Activated CD4-positive, alpha-beta T cell treated with anti-CD3 and anti-CD28 coated beads, Interleukin-2, amount 10 ng/mL, durations not matched to agents 7 days and 5 days (primary cell): ENCODE data around the gene PRRC2C. TPM values are rescaled to one million over a fixed set of nuclear protein-coding genes. Genes with fewer than 3 reads are reported as not detected.
A peak's percentile ranks its signal among the peaks of the same experiment; 100 is the strongest.
"Not testable (repeated sequence)": the region's sequence is repeated elsewhere in the genome, so short reads cannot be mapped to it uniquely, and the experiment has no call there.

ENCODE experiments used
- CTCF ChIA-PET: fragments of 350-600 bp; sonication (Branson Sonifier 250); formaldehyde crosslinking; loops from one replicate; lab custom pipeline; 2021; ENCODE audit warnings: antibody characterized with exemption; lab: Charles Lee
- POLR2A ChIA-PET: fragments of 350-600 bp; sonication (Branson Sonifier 250); formaldehyde crosslinking; loops from one replicate; lab custom pipeline; 2021; ENCODE audit warnings: antibody characterized with exemption; lab: Charles Lee
- DNase-seq: peaks from one replicate; pipeline ENCODE4 v3.0.0-alpha.2; 2020
- H3K27ac Mint-ChIP-seq: one replicate; pipeline ENCODE4 v1.8.0; 2021; ENCODE audit warnings: mild to moderate bottlenecking, moderate library complexity, mixed read lengths
- H3K27me3 Mint-ChIP-seq: one replicate; pipeline ENCODE4 v1.8.0; 2021; ENCODE audit warnings: mixed read lengths
- H3K36me3 Mint-ChIP-seq: one replicate; pipeline ENCODE4 v1.8.0; 2021; ENCODE audit warnings: low read depth, mixed read lengths
- H3K4me1 Mint-ChIP-seq: one replicate; pipeline ENCODE4 v1.8.0; 2021; ENCODE audit warnings: mixed read lengths
- H3K4me3 Mint-ChIP-seq: one replicate; pipeline ENCODE4 v1.8.0; 2021; ENCODE audit warnings: mild to moderate bottlenecking, moderate library complexity, mixed read lengths
- H3K9me3 Mint-ChIP-seq: one replicate; pipeline ENCODE4 v1.8.0; 2021; ENCODE audit warnings: mixed read lengths
- total RNA-seq, 2 experiments: library from RNA; stranded (reverse); gene quantifications; one replicate each; pipeline ENCODE4 v1.2.3, GENCODE V29; 2021

PRRC2C gene
- total RNA-seq, 2 experiments from 2014 or later, result 208 to 259 TPM

DNA sequence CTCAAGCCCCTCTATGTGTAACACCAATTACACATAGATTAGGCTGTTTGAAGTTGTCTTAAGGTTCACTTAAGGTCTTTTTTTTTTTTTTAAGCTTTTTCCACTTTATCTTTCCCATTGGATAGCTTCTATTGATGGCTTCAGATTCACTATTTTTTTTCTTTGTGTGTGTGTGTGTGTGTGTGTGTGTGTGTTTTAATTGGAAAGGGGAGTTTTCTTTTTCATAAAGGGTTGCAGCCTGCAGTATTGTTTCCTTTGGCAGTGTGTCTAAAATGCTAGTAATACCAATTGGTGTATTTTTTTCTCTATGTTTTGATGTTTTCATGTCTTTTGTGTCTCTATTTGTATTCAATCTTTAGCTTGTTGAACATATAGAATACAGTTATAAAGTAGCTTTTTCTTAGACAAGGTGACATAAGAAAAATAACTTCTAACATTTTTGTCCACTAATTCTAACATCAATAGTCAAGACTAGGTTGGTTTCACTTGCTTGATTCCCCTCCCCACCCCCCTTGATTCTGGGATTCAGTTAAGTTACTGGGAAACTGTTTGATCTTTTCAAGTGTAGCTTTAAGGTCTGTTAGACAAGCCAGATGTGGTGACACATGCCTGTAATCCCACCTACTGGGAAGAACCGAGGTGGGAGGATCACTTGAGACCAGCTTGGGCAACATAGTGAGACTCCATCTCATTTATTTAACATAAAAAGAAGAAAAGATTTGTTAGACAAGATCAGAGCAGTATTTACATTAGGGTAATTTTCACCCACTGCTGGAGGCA lies 21.4 kb downstream of the PRRC2C start:
- H3K36me3 Mint-ChIP-seq, result peaks cover 34% of the 10 kb centered on the region
- no peak overlapping the region for H3K4me3 Mint-ChIP-seq
- H3K9me3 Mint-ChIP-seq, result no peaks in the 10 kb centered on the region
- CTCF ChIA-PET, result interaction anchor here (0.7 to 0.9 kb wide), 2 partner anchors 22 to 30 kb away, joined by 3 to 4 read pairs; partner anchors contain the start of gene PRRC2C
- peaks cover 75% of the 10 kb centered on the region for H3K4me1 Mint-ChIP-seq
- no peaks in the 10 kb centered on the region for H3K27me3 Mint-ChIP-seq
- H3K27ac Mint-ChIP-seq, result no peak overlapping the region
- no peak for DNase-seq
- POLR2A ChIA-PET, result no interaction called here

- no peak for DNase-seq
- H3K27ac Mint-ChIP-seq, result no peak overlapping the region
- CTCF ChIA-PET, result no interaction called here
- H3K4me3 Mint-ChIP-seq, result no peak overlapping the region
- H3K27me3 Mint-ChIP-seq, result no peaks in the 10 kb centered on the region
- H3K36me3 Mint-ChIP-seq, result peaks cover 33% of the 10 kb centered on the region
- H3K4me1 Mint-ChIP-seq, result peaks cover 74% of the 10 kb centered on the region
- H3K9me3 Mint-ChIP-seq, result no peaks in the 10 kb centered on the region
- POLR2A ChIA-PET, result no interaction called here
Measured at GRCh38 chr1:171507435-171507834, 22.1 kb downstream of the PRRC2C start.

GRCh38 chr1:171509191-171509590 lies 23.9 kb downstream of the PRRC2C start:
- Mint-ChIP-seq H3K27ac (peak overlapping the region; percentile 62), H3K9me3 (no peaks in the 10 kb centered on the region), H3K4me3 (no peak overlapping the region), H3K27me3 (no peaks in the 10 kb centered on the region), H3K36me3 (peaks cover 34% of the 10 kb centered on the region), H3K4me1 (peaks cover 72% of the 10 kb centered on the region)
- DNase-seq, result no peak
- POLR2A ChIA-PET, result no interaction called here
- CTCF ChIA-PET, result interaction anchor here (0.7 to 0.9 kb wide), 3 partner anchors 21 to 203 kb away, joined by 3 read pairs; no protein-coding TSS in a partner anchor

GRCh38 chr1:171513743-171514142 lies 28.4 kb downstream of the PRRC2C start:
- Mint-ChIP-seq H3K9me3 (no peaks in the 10 kb centered on the region), H3K36me3 (peaks cover 55% of the 10 kb centered on the region), H3K4me3 (no peak overlapping the region), H3K27me3 (no peaks in the 10 kb centered on the region), H3K4me1 (peaks cover 61% of the 10 kb centered on the region), H3K27ac (no peak overlapping the region)
- no peak for DNase-seq
- POLR2A ChIA-PET, result no interaction called here
- CTCF ChIA-PET, result interaction anchor here (0.7 kb wide), 1 partner anchor 990 kb away, joined by 3 read pairs; no protein-coding TSS in a partner anchor

DNA sequence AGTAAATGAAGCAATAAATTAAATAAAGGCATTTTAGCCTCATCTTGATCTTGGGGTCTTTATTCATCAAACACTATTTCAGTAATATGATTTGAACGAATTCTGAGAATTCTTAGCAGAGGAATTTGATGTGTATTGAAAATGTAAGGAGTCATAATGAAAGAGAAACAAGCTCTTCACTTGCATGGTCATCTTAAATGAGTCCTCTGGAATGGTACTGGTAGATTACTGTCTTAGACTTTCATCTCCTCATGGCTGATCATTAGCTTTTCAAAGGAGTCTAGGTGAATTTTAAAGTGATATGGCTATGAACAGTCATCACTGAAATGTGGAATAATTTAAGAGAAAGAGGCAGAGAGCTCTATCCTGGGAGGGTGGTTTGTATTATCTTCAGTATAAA lies 30.0 kb downstream of the PRRC2C start:
- Mint-ChIP-seq H3K4me1 (peaks cover 49% of the 10 kb centered on the region), H3K27me3 (no peaks in the 10 kb centered on the region), H3K4me3 (no peak overlapping the region), H3K9me3 (no peaks in the 10 kb centered on the region), H3K27ac (no peak overlapping the region), H3K36me3 (peaks cover 58% of the 10 kb centered on the region)
- DNase-seq, result no peak
- POLR2A ChIA-PET, result interaction anchor here (0.7 kb wide), 1 partner anchor 66 kb away, joined by 3 read pairs; no protein-coding TSS in a partner anchor
- CTCF ChIA-PET, result interaction anchor here (0.7 to 1.5 kb wide), 8 partner anchors 8 to 77 kb away, joined by 3 to 5 read pairs (median 3); no protein-coding TSS in a partner anchor

- CTCF ChIA-PET, result interaction anchor here (0.9 to 1.5 kb wide), 6 partner anchors 10 to 70 kb away, joined by 3 to 5 read pairs (median 3); no protein-coding TSS in a partner anchor
- Mint-ChIP-seq H3K27ac (peak overlapping the region; percentile 27), H3K9me3 (no peaks in the 10 kb centered on the region), H3K4me1 (peaks cover 45% of the 10 kb centered on the region), H3K36me3 (peaks cover 55% of the 10 kb centered on the region), H3K27me3 (no peaks in the 10 kb centered on the region), H3K4me3 (no peak overlapping the region)
- no peak for DNase-seq
- POLR2A ChIA-PET, result no interaction called here
Measured at GRCh38 chr1:171515741-171516140, 30.4 kb downstream of the PRRC2C start.

- no peak for DNase-seq
- H3K4me3 Mint-ChIP-seq, result no peak overlapping the region
- peaks cover 54% of the 10 kb centered on the region for H3K36me3 Mint-ChIP-seq
- H3K4me1 Mint-ChIP-seq, result peaks cover 12% of the 10 kb centered on the region
- H3K27ac Mint-ChIP-seq, result no peak overlapping the region
- POLR2A ChIA-PET, result interaction anchor here (0.5 kb wide), 1 partner anchor 62 kb away, joined by 4 read pairs; no protein-coding TSS in a partner anchor
- CTCF ChIA-PET, result no interaction called here
- no peaks in the 10 kb centered on the region for H3K9me3 Mint-ChIP-seq
- H3K27me3 Mint-ChIP-seq, result no peaks in the 10 kb centered on the region
Measured at GRCh38 chr1:171521567-171521966, 36.2 kb downstream of the PRRC2C start.

- no peak overlapping the region for H3K4me3 Mint-ChIP-seq
- no peak overlapping the region for H3K27ac Mint-ChIP-seq
- H3K36me3 Mint-ChIP-seq, result peaks cover 57% of the 10 kb centered on the region
- H3K9me3 Mint-ChIP-seq, result no peaks in the 10 kb centered on the region
- no peaks in the 10 kb centered on the region for H3K27me3 Mint-ChIP-seq
- ChIA-PET POLR2A (no interaction called here), CTCF (interaction anchor here (1.1 to 1.7 kb wide), 3 partner anchors 10 to 46 kb away, joined by 3 to 4 read pairs (median 4); no protein-coding TSS in a partner anchor)
- DNase-seq, result no peak
- no peaks in the 10 kb centered on the region for H3K4me1 Mint-ChIP-seq
Measured at GRCh38 chr1:171530676-171531075, 45.3 kb downstream of the PRRC2C start.

GRCh38 chr1:171532520-171532919 lies 47.2 kb downstream of the PRRC2C start:
- H3K36me3 Mint-ChIP-seq, result peaks cover 66% of the 10 kb centered on the region
- ChIA-PET CTCF (interaction anchor here (1.0 to 1.7 kb wide), 4 partner anchors 10 to 47 kb away, joined by 3 to 4 read pairs (median 3); partner anchors contain the start of gene PRRC2C), POLR2A (interaction anchor here (0.6 kb wide), 1 partner anchor 49 kb away, joined by 3 read pairs; no protein-coding TSS in a partner anchor)
- H3K4me3 Mint-ChIP-seq, result no peak overlapping the region
- no peaks in the 10 kb centered on the region for H3K9me3 Mint-ChIP-seq
- DNase-seq, result no peak
- peaks cover 2% of the 10 kb centered on the region for H3K4me1 Mint-ChIP-seq
- no peaks in the 10 kb centered on the region for H3K27me3 Mint-ChIP-seq
- H3K27ac Mint-ChIP-seq, result no peak overlapping the region

DNA sequence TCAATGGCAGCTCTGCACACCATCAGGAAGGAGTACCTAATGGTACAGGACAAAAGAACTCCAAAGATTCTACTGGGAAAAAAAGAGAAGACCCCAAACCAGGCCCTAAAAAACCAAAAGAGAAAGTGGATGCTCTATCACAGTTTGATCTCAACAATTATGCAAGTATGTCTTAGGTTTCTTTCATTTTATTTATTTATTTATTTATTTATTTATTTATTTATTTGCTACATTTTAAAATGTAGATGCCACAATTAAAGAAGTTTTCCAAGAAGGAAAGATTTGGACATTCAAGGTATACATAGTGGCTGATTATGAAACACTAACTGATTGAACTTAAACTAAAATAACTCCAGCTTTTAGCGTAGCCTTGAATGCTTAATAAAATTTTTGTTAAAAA lies 60.2 kb downstream of the PRRC2C start:
- Mint-ChIP-seq H3K36me3 (peaks cover 64% of the 10 kb centered on the region), H3K4me3 (no peak overlapping the region), H3K9me3 (peaks cover 3% of the 10 kb centered on the region), H3K27me3 (no peaks in the 10 kb centered on the region), H3K27ac (no peak overlapping the region), H3K4me1 (peaks cover 2% of the 10 kb centered on the region)
- ChIA-PET POLR2A (no interaction called here), CTCF (interaction anchor here (1.2 kb wide), 1 partner anchor 21 kb away, joined by 3 read pairs; no protein-coding TSS in a partner anchor)
- no peak for DNase-seq

- H3K36me3 Mint-ChIP-seq, result peaks cover 78% of the 10 kb centered on the region
- peaks cover 16% of the 10 kb centered on the region for H3K4me1 Mint-ChIP-seq
- no peak overlapping the region for H3K27ac Mint-ChIP-seq
- no peaks in the 10 kb centered on the region for H3K27me3 Mint-ChIP-seq
- ChIA-PET CTCF (interaction anchor here (0.6 kb wide), 1 partner anchor 35 kb away, joined by 3 read pairs; no protein-coding TSS in a partner anchor), POLR2A (no interaction called here)
- peaks cover 3% of the 10 kb centered on the region for H3K9me3 Mint-ChIP-seq
- DNase-seq, result no peak
- H3K4me3 Mint-ChIP-seq, result no peak overlapping the region
Measured at GRCh38 chr1:171550050-171550449, 64.7 kb downstream of the PRRC2C start.

GRCh38 chr1:171550598-171551100 lies 65.3 kb downstream of the PRRC2C start:
- H3K9me3 Mint-ChIP-seq, POLR2A ChIA-PET, DNase-seq, H3K4me3 Mint-ChIP-seq, H3K27me3 Mint-ChIP-seq, H3K27ac Mint-ChIP-seq, CTCF ChIA-PET: not testable (repeated sequence)
- Mint-ChIP-seq H3K36me3 (peaks cover 80% of the 10 kb centered on the region), H3K4me1 (peaks cover 16% of the 10 kb centered on the region)

DNA sequence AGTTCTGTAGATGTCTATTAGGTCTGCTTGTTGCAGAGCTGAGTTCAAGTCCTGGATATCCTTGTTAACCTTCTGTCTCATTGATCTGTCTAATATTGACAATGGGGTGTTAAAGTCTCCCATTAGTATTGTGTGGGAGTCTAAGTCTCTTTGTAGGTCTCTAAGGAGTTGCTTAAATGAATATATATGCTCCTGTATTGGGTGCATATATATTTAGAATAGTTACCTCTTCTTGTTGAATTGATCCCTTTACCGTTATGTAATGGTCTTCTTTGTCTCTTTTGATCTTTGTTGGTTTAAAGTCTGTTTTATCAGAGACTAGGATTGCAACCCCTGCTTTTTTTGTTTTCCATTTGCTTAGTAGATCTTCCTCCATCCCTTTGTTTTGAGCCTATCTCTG lies 68.6 kb downstream of the PRRC2C start:
- POLR2A ChIA-PET, H3K4me3 Mint-ChIP-seq, H3K27me3 Mint-ChIP-seq, CTCF ChIA-PET, DNase-seq, H3K27ac Mint-ChIP-seq, H3K9me3 Mint-ChIP-seq: not testable (repeated sequence)
- H3K4me1 Mint-ChIP-seq, result peaks cover 14% of the 10 kb centered on the region
- peaks cover 94% of the 10 kb centered on the region for H3K36me3 Mint-ChIP-seq
